HG03097 (cell line): ENCODE measurements around the gene EDNRA.

Source experiments
- ATAC-seq: cut with Tn5 transposase; IDR thresholded peaks from one replicate; pipeline ENCODE4 v1.9.1; 2021; ENCODE audit not compliant: unreplicated experiment, low FRiP score

The EDNRA gene

GRCh38 chr4:147496500-147496899 is 15.6 kb downstream of the EDNRA start:
- ATAC-seq, result no peak

GRCh38 chr4:147498031-147498660 is 17.2 kb downstream of the EDNRA start:
- ATAC-seq, result no peak

GRCh38 chr4:147508346-147508745 is 27.4 kb downstream of the EDNRA start:
- ATAC-seq, result no peak

- ATAC-seq, result no peak
These were observed 28.5 kb downstream of the EDNRA start for GRCh38 chr4:147509386-147509785.

DNA sequence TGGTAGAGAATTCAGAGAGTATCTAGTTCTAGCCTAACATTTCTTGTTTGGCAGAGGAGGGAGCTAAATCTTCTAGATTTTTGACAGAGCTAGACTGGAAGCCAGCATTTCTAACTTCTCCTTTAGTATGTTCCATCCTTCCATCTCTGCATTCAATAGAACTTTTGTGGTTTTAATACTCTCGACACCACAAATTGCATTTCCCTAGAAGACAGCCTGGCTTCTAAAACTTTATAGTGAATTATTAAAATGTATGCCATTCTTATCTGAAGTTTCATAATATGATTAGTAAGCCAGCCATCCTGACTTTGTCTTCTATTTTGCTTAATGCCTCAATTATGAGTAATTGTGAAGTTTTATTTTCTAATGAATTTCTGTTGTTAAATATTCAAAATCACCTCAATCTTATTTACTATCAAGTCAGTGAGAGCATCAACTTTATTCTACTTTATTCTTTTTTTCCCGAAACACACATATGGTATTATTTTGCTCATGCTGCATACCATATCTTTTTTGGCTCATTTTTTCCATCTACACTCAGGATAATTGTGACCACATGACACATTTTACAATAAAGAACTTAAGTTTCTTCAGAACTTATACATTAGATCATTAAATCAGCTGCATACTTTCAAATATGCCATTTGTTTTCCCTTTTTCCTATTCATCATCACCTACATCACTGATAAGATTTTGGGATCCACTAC is 30.2 kb downstream of the EDNRA start:
- no peak for ATAC-seq

DNA sequence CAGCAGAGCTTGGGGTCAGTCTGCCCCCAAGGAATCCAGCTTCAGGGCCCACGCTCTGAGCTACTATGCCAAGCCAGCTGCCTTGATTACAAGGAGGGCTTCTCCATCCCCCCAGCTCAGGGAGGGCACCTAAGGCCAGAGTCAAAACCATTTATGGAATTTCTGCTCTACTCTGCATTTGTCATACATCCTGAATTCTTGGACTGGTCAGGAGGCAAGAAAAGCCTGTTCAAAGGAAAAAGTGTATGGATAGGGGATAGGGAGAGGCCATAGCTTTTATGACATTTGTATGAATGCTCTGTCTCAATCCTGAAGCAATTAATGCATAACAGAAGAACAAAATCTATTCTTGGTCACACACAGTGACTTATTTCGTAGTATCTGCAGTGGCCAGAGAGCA is 32.2 kb downstream of the EDNRA start:
- no peak for ATAC-seq

- no peak for ATAC-seq
These were observed 33.1 kb downstream of the EDNRA start for GRCh38 chr4:147513952-147514351.

DNA sequence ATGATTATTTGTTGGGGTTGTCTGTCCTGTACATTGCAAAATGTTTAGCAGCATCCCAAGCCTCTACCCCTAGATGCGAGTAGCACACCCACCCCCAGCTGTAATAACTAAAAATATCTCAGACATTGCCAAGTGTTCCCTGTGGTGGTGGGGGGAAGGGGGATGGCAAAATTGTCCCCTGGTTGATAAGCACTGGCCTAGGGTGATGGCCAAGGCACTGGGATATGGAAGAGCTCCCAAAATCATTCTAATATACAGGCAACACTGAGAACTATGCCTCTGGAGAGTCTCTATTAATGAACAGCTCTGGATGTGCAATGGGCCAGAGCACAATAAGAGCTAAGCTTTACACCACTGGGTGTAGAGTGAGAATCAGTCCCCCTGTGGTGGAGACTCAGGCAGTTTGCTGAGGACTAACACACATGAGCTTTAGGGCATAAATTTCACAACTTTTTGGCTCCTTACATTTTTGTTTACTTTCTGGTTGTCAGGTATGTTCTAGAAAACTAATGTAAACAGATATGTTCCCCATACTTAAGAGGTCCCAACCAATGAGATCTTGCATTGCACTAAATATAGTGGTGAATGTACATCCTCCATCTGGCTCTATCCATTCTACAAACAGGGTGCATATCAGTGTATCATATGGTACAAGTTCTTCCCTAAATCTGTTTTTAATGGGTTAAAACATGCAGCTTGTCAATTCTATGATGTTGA is 34.5 kb downstream of the EDNRA start:
- ATAC-seq, result no peak

DNA sequence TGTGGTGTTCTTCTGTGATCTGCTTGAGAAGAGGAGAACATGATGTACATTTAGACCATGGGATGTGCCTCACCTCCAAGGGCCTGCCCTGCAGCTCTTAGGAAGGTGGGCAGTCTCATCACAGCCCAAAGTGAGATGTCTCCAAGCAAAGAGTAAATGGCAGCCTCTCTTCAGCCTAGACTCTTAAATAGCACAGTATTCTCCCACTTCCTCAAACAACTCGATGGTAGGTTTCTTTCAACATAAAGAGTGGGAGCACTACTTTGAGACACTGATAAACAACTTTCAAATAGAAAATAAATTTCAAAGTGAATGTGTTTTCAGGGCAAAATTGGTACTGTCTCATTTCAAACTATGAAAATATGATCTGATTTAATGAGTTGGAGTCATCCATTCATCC is 35.2 kb downstream of the EDNRA start:
- ATAC-seq, result no peak

DNA sequence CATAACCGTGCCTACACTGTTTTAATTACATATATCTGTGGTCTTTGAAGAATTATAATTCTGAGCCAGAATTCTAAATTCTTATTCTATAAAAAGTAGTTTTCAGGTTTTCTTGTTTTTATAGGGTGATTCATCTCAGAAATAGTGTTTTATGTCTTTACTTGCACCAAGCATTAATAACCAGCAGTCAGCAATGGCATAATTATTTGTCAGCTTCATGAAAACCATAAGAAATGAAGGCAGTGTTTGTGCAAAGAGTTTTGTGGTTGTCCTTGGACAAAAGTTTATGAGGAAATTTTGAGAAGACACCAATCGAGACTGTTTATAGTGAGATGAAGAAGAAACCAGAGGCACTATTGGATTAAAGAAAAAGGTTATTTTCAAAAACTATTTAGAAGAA is 37.2 kb downstream of the EDNRA start:
- no peak for ATAC-seq

- peak; percentile 93 for ATAC-seq
These were observed 38.2 kb downstream of the EDNRA start for GRCh38 chr4:147518846-147519767.

DNA sequence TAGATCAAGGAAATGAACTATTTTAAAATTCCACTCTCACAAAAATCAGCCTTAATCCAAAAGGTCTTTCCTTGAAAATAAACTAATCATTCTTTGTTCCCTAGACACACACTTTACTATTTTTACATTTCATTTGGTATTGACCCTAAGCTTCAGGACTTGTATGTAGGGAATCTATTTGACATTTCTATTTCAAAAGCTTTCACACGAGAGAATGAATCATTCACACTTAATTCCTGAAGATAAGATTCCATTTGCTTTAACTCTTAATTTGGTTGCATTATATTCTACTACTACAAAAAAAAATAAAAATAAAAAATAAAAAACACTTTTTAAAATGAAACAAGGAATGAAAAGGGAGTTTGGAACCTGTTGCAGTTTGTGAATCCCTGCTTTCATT is 43.7 kb downstream of the EDNRA start:
- ATAC-seq, result no peak

- no peak for ATAC-seq
These were observed 44.8 kb downstream of the EDNRA start for GRCh38 chr4:147525494-147526271.

DNA sequence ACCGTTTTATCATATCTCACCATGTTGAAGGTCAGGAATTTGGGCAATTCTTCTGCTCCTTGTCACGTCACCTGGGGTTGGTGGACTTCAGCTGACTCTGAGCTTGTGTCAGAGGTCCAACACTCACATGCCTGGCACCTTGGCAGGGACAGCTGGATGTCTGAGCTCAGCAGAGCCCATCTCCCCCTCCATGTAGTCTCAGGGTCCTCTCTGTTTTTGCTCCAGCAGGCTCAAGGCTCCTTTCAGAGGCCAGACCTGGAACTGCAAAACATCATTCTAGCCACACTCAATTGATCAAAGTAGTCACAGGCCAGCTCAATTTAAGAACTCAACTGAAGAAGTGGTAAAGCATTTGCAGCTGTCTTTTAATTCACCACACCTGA is 45.4 kb downstream of the EDNRA start:
- no peak for ATAC-seq

DNA sequence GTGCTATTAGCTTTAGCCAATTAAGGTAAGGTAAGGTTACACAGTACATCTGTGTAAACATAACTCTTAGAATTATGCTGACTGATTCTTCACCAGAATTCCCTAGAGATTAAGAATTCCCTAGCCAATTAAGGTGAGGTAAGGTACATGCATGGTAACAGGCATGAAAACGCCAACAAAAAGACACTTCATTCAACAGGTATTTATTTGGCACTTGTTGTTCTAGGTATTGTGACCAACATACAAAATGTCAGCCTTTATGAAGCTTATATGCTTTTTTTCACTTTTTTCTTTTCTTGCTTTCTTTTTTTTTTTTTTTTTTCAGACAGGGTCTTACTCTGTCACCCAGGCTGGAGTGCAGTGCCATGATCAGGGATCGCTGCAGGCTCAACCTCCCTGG is 47.2 kb downstream of the EDNRA start:
- no peak for ATAC-seq

- no peak for ATAC-seq
These were observed 49.2 kb downstream of the EDNRA start for GRCh38 chr4:147530134-147530533.

DNA sequence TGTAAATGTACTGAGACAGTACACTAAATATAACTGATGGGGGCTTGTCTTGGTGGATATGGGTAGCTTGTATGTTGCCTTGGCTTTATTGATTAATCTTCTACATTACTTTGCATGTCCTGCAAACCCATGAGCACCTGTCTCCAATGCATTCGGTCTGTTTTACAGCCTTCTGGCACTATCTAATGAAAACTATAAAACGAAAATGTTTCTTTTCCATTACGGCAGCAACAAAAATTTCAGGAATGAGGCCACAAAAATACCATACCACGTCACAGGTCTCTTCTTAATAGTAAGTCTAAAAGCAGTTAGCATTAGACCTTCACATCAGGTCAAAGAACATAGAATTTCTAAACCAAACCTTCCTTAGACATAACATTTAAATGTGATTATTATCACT is 49.8 kb downstream of the EDNRA start:
- no peak for ATAC-seq

DNA sequence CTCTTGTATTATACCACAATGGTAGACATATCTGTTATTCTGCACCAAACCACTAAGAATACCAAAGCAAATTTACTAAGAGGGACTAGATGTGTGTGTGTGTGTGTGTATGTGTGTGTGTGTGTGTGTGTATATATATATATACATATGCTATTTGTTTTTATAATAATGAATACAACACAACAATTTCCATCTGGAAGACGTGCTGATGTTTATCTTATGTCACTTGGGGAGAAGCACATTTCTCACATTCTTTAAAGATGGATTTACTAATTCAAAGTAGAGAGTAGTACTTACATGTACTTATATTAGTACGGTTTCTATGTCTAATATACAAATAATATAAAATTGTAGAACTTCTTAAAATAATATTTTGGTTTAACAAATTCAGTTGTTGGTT is 52.0 kb downstream of the EDNRA start:
- ATAC-seq, result no peak

GRCh38 chr4:147533331-147533730 is 52.4 kb downstream of the EDNRA start:
- no peak for ATAC-seq

DNA sequence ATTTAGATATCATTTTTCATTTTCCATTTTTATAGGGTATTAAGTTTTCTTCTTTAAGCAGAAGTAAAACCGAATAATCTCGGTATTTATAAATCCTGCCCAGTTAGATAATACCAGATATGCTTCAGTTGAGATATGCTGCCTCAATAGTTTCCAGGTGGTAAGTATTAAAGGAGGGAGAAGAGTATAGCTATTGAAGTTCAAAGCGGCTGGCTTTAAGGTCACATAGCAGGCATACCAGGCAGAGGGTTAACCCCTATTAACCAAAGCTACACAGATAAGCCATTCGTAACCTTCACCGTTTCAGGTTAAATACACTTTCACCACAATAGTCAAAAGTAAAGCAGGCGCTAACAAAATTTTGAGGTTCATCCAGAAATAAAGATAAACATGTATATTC is 54.2 kb downstream of the EDNRA start:
- no peak for ATAC-seq
